NCI-H82 treated with DMSO at 0.1 percent for 48 hours (cell line): ENCODE results near the gene PRMT5.
A peak's percentile ranks its signal among the peaks of the same experiment; 100 is the strongest.
"Not testable (repeated sequence)": the region's sequence is repeated elsewhere in the genome, so short reads cannot be mapped to it uniquely, and the experiment has no call there.

Experiments used
- DNase-seq: peaks from one replicate; lab custom pipeline; 2025; ENCODE audit not compliant: unreplicated experiment; lab: John Stamatoyannopoulos, UW

The PRMT5 gene

GRCh38 chr14:22935156-22935555 is 6.0 kb upstream of the PRMT5 start:
- no peak for DNase-seq

GRCh38 chr14:22932146-22932545 is 3.0 kb upstream of the PRMT5 start:
- no peak for DNase-seq

GRCh38 chr14:22929961-22930364 is 787 bp upstream of the PRMT5 start:
- no peak for DNase-seq

GRCh38 chr14:22928237-22929103 is 706 bp downstream of the PRMT5 start:
- DNase-seq = no peak

GRCh38 chr14:22926316-22926715 is 2.9 kb downstream of the PRMT5 start:
- no peak for DNase-seq

- no peak for DNase-seq
These were observed 3.7 kb downstream of the PRMT5 start for GRCh38 chr14:22925513-22925912.

- DNase-seq = no peak
These were observed 5.4 kb downstream of the PRMT5 start for GRCh38 chr14:22923746-22924145.

GRCh38 chr14:22922294-22922693 is 6.9 kb downstream of the PRMT5 start:
- DNase-seq = no peak

- DNase-seq = no peak
These were observed 8.5 kb downstream of the PRMT5 start for GRCh38 chr14:22920697-22921096.

- no peak for DNase-seq
These were observed 9.6 kb downstream of the PRMT5 start for GRCh38 chr14:22919601-22919921.

- DNase-seq = peak; percentile 99
These were observed 10.2 kb downstream of the PRMT5 start, which contains the start of gene RBM23 for GRCh38 chr14:22918804-22919600. Gene RBM23 (minus strand): TSS chr14:22919149.

- DNase-seq = no peak
These were observed 13.2 kb downstream of the PRMT5 start for GRCh38 chr14:22915886-22916521.

- not testable (repeated sequence) for DNase-seq
These were observed 14.3 kb downstream of the PRMT5 start for GRCh38 chr14:22914836-22915235.

GRCh38 chr14:22910916-22911315 is 18.3 kb downstream of the PRMT5 start:
- DNase-seq = no peak

- no peak for DNase-seq
These were observed 20.6 kb downstream of the PRMT5 start for GRCh38 chr14:22908601-22909000.

- DNase-seq = no peak
These were observed 21.7 kb downstream of the PRMT5 start for GRCh38 chr14:22907429-22907828.

- no peak for DNase-seq
These were observed 23.1 kb downstream of the PRMT5 start for GRCh38 chr14:22906073-22906472.

- no peak for DNase-seq
These were observed 23.5 kb downstream of the PRMT5 start for GRCh38 chr14:22905627-22906026.

- no peak for DNase-seq
These were observed 25.5 kb downstream of the PRMT5 start for GRCh38 chr14:22903742-22904087.

GRCh38 chr14:22901799-22902198 is 27.4 kb downstream of the PRMT5 start:
- DNase-seq = no peak

- peak; percentile 65 for DNase-seq
These were observed 28.9 kb downstream of the PRMT5 start for GRCh38 chr14:22900081-22900799.
